GM12878 (cell line): ENCODE data around the gene CARMIL3. TPM values are rescaled to one million over a fixed set of nuclear protein-coding genes. Genes with fewer than 3 reads are reported as not detected.

Source experiments
- ATF3 ChIP-seq: IDR thresholded peaks from 2 replicates; pipeline ENCODE4 v1.6.1; 2011; ENCODE audit warnings: low read depth, mild to moderate bottlenecking, low read length, moderate library complexity, borderline replicate concordance; ENCODE audit errors: extremely low read depth
- BACH1 ChIP-seq: fragments of 450-650 bp; IDR thresholded peaks from 2 replicates; pipeline ENCODE4 v1.6.1; 2017; ENCODE audit warnings: mild to moderate bottlenecking, borderline replicate concordance
- HDGF ChIP-seq: fragments of 450-650 bp; IDR thresholded peaks from 2 replicates; pipeline ENCODE4 v1.6.1; 2016; ENCODE audit warnings: antibody characterized with exemption
- IKZF1 ChIP-seq: fragments of 450-650 bp; conservative IDR thresholded peaks from 2 replicates; pipeline ENCODE4 v1.6.1; 2017; ENCODE audit warnings: antibody characterized with exemption, mild to moderate bottlenecking
- NBN ChIP-seq: fragments of 450-650 bp; IDR thresholded peaks from 2 replicates; pipeline ENCODE4 v1.6.1; 2016
- POLR2A ChIP-seq: IDR thresholded peaks from 2 replicates; pipeline ENCODE4 v1.6.1; 2011; ENCODE audit warnings: low read depth, mild to moderate bottlenecking, low read length
- POLR2AphosphoS5 ChIP-seq: IDR thresholded peaks from 2 replicates; pipeline ENCODE4 v1.6.1; 2011; ENCODE audit warnings: mild to moderate bottlenecking, low read length, inconsistent platforms
- ZNF687 ChIP-seq: fragments of 450-650 bp; IDR thresholded peaks from 2 replicates; pipeline ENCODE4 v1.6.1; 2017; ENCODE audit warnings: mild to moderate bottlenecking, moderate library complexity
- polyA plus RNA-seq, 11 experiments: library from polyadenylated mRNA; depleted of rRNA in 4 of 11; unstranded in 6 of 11; stranded (reverse) in 5 of 11; fragments of >200 nt; fragmentation: Nextera tagmentation in 4 of 11; fragmentation: Illumina TruSeq in 1 of 11; extraction: Ambion mirVana in 4 of 11; extraction: Trizol in 1 of 11; gene quantifications; 1 replicate in 1 of 11; 2 replicates in 10 of 11; pipeline versions ENCODE4 v1.2.1 to v1.2.3, GENCODE V29; 2011 to 2016; ENCODE audit warnings: inconsistent platforms in 2 of 11, missing spikeins in 2 of 11, low read depth in 1 of 11
- total RNA-seq, 4 experiments: library from RNA; depleted of rRNA in 3 of 4; stranded (reverse); fragments of >200 nt in 3 of 4; fragmentation: Illumina TruSeq in 1 of 4; extraction: Trizol in 1 of 4; gene quantifications; 2 replicates each; pipeline versions ENCODE4 v1.2.1 to v1.2.3, GENCODE V29; 2013 to 2021
- TF ChIP-seq, protein P1 (sequence below): fragments of 450-650 bp; IDR thresholded peaks from 2 replicates; pipeline ENCODE4 v1.6.1; 2018; ENCODE audit warnings: borderline replicate concordance, mild to moderate bottlenecking; ENCODE audit not compliant: partially characterized antibody
- TF ChIP-seq, protein P2 (sequence below): IDR thresholded peaks from 2 replicates; pipeline ENCODE4 v1.6.1; 2012; ENCODE audit warnings: mild to moderate bottlenecking, low read depth, low read length
- TF ChIP-seq, protein P3 (sequence below): fragments of 450-650 bp; IDR thresholded peaks from 2 replicates; pipeline ENCODE4 v1.6.1; 2017; ENCODE audit warnings: low read depth, mild to moderate bottlenecking, moderate library complexity

The CARMIL3 gene
- total and polyA plus RNA-seq, 10 of the 15 experiments (the other 5 are each of a cell fraction or from before 2014, with no cell fraction given) = 0.09 to 0.32 (median 0.25) TPM; not detected in 3

- TF ChIP-seq ATF3 (no peak), ZNF687 (0 out of 2 replicates have a peak, but pooled peaks have one; percentile 34), BACH1 (no peak), NBN (peak; percentile 56; the same call in 1 of the 2 replicates), POLR2AphosphoS5 (peak; percentile 40; the same call in 1 of the 2 replicates), POLR2A (peak; percentile 73), IKZF1 (peak; percentile 47), HDGF (peak; percentile 68; the same call in 1 of the 2 replicates)
- TF ChIP-seq, protein P1, sequence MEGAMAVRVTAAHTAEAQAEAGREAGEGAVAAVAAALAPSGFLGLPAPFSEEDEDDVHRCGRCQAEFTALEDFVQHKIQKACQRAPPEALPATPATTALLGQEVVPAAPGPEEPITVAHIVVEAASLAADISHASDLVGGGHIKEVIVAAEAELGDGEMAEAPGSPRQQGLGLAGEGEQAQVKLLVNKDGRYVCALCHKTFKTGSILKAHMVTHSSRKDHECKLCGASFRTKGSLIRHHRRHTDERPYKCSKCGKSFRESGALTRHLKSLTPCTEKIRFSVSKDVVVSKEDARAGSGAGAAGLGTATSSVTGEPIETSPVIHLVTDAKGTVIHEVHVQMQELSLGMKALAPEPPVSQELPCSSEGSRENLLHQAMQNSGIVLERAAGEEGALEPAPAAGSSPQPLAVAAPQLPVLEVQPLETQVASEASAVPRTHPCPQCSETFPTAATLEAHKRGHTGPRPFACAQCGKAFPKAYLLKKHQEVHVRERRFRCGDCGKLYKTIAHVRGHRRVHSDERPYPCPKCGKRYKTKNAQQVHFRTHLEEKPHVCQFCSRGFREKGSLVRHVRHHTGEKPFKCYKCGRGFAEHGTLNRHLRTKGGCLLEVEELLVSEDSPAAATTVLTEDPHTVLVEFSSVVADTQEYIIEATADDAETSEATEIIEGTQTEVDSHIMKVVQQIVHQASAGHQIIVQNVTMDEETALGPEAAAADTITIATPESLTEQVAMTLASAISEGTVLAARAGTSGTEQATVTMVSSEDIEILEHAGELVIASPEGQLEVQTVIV = no peak
- TF ChIP-seq, protein P2, sequence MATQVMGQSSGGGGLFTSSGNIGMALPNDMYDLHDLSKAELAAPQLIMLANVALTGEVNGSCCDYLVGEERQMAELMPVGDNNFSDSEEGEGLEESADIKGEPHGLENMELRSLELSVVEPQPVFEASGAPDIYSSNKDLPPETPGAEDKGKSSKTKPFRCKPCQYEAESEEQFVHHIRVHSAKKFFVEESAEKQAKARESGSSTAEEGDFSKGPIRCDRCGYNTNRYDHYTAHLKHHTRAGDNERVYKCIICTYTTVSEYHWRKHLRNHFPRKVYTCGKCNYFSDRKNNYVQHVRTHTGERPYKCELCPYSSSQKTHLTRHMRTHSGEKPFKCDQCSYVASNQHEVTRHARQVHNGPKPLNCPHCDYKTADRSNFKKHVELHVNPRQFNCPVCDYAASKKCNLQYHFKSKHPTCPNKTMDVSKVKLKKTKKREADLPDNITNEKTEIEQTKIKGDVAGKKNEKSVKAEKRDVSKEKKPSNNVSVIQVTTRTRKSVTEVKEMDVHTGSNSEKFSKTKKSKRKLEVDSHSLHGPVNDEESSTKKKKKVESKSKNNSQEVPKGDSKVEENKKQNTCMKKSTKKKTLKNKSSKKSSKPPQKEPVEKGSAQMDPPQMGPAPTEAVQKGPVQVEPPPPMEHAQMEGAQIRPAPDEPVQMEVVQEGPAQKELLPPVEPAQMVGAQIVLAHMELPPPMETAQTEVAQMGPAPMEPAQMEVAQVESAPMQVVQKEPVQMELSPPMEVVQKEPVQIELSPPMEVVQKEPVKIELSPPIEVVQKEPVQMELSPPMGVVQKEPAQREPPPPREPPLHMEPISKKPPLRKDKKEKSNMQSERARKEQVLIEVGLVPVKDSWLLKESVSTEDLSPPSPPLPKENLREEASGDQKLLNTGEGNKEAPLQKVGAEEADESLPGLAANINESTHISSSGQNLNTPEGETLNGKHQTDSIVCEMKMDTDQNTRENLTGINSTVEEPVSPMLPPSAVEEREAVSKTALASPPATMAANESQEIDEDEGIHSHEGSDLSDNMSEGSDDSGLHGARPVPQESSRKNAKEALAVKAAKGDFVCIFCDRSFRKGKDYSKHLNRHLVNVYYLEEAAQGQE = no peak
- TF ChIP-seq, protein P3, sequence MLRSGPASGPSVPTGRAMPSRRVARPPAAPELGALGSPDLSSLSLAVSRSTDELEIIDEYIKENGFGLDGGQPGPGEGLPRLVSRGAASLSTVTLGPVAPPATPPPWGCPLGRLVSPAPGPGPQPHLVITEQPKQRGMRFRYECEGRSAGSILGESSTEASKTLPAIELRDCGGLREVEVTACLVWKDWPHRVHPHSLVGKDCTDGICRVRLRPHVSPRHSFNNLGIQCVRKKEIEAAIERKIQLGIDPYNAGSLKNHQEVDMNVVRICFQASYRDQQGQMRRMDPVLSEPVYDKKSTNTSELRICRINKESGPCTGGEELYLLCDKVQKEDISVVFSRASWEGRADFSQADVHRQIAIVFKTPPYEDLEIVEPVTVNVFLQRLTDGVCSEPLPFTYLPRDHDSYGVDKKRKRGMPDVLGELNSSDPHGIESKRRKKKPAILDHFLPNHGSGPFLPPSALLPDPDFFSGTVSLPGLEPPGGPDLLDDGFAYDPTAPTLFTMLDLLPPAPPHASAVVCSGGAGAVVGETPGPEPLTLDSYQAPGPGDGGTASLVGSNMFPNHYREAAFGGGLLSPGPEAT = peak; percentile 61; the same call in 1 of the 2 replicates
Measured at GRCh38 chr14:24036169-24036962, 15.4 kb upstream of the CARMIL3 start (continued).
